BLaER1 (cell line): Measurements from ENCODE around the gene CRKL.
"Not testable (repeated sequence)": the region's sequence is repeated elsewhere in the genome, so short reads cannot be mapped to it uniquely, and the experiment has no call there.

Source experiments
- H3K27ac ChIP-seq: shearing (Covaris generic); formaldehyde crosslinking; 2 replicates; pipeline ENCODE4 v1.8.1; 2022
- H3K27me3 ChIP-seq: shearing (Covaris generic); formaldehyde crosslinking; 2 replicates; pipeline ENCODE4 v1.8.1; 2022
- H3K36me3 ChIP-seq: shearing (Covaris generic); formaldehyde crosslinking; 2 replicates; pipeline ENCODE4 v1.8.1; 2022
- H3K4me1 ChIP-seq: shearing (Covaris generic); formaldehyde crosslinking; 2 replicates; pipeline ENCODE4 v1.8.1; 2022
- H3K4me2 ChIP-seq: shearing (Covaris generic); formaldehyde crosslinking; 2 replicates; pipeline ENCODE4 v1.8.1; 2022
- H3K4me3 ChIP-seq: shearing (Covaris generic); formaldehyde crosslinking; 2 replicates; pipeline ENCODE4 v1.8.1; 2022
- H3K9ac ChIP-seq: shearing (Covaris generic); formaldehyde crosslinking; 2 replicates; pipeline ENCODE4 v1.8.1; 2022
- H3K9me3 ChIP-seq: shearing (Covaris generic); formaldehyde crosslinking; 2 replicates; pipeline ENCODE4 v1.8.1; 2022
- H4K20me1 ChIP-seq: shearing (Covaris generic); formaldehyde crosslinking; 2 replicates; pipeline ENCODE4 v1.8.1; 2022
- Cebpa-rat ChIP-seq: shearing (Covaris generic); IDR thresholded peaks from 2 replicates; pipeline ENCODE4 v1.8.1; 2022

The CRKL gene

GRCh38 chr22:20899827-20900423 is 17.3 kb upstream of the CRKL start:
- H3K27me3 ChIP-seq, result no peaks in the 10 kb centered on the region
- H3K27ac ChIP-seq, result no peak overlapping the region
- H3K9me3 ChIP-seq, result no peaks in the 10 kb centered on the region
- H3K4me1 ChIP-seq, result 0 out of 2 replicates have a peak, but pooled peaks cover 7% of the 10 kb centered on the region
- TF ChIP-seq Cebpa-rat, result no peak
- no peak overlapping the region for H3K4me3 ChIP-seq
- H4K20me1 ChIP-seq, result no peaks in the 10 kb centered on the region
- no peak overlapping the region for H3K9ac ChIP-seq
- H3K36me3 ChIP-seq, result no peaks in the 10 kb centered on the region
- no peak overlapping the region for H3K4me2 ChIP-seq

- H3K27me3 ChIP-seq, H3K36me3 ChIP-seq, H3K4me3 ChIP-seq, H3K9me3 ChIP-seq, H3K9ac ChIP-seq, H4K20me1 ChIP-seq, H3K4me2 ChIP-seq, H3K4me1 ChIP-seq, H3K27ac ChIP-seq: not testable (repeated sequence)
These were observed 15.8 kb upstream of the CRKL start for GRCh38 chr22:20901093-20902033.

GRCh38 chr22:20903093-20903492 is 14.1 kb upstream of the CRKL start:
- Histone ChIP-seq H3K9ac (no peak overlapping the region), H4K20me1 (no peaks in the 10 kb centered on the region), H3K4me3 (no peak overlapping the region), H3K4me1 (no peaks in the 10 kb centered on the region), H3K27ac (no peak overlapping the region), H3K36me3 (no peaks in the 10 kb centered on the region), H3K9me3 (no peaks in the 10 kb centered on the region), H3K27me3 (no peaks in the 10 kb centered on the region), H3K4me2 (no peak overlapping the region)
- TF ChIP-seq Cebpa-rat, result no peak

GRCh38 chr22:20904008-20904979 is 12.9 kb upstream of the CRKL start:
- Histone ChIP-seq H3K9me3 (no peaks in the 10 kb centered on the region), H4K20me1 (no peaks in the 10 kb centered on the region), H3K9ac (no peak overlapping the region), H3K27me3 (no peaks in the 10 kb centered on the region), H3K36me3 (no peaks in the 10 kb centered on the region), H3K4me1 (no peaks in the 10 kb centered on the region), H3K27ac (no peak overlapping the region), H3K4me2 (no peak overlapping the region), H3K4me3 (no peak overlapping the region)
- no peak for TF ChIP-seq Cebpa-rat

GRCh38 chr22:20904980-20905355 is 12.2 kb upstream of the CRKL start:
- Histone ChIP-seq H3K27me3 (no peaks in the 10 kb centered on the region), H3K4me1 (no peaks in the 10 kb centered on the region), H3K4me3 (no peak overlapping the region), H3K4me2 (no peak overlapping the region), H4K20me1 (no peaks in the 10 kb centered on the region), H3K36me3 (no peaks in the 10 kb centered on the region), H3K9ac (no peak overlapping the region), H3K27ac (no peak overlapping the region), H3K9me3 (no peaks in the 10 kb centered on the region)
- TF ChIP-seq Cebpa-rat, result no peak

- no peak for TF ChIP-seq Cebpa-rat
- H4K20me1 ChIP-seq, result no peaks in the 10 kb centered on the region
- H3K27ac ChIP-seq, result no peak overlapping the region
- H3K36me3 ChIP-seq, result no peaks in the 10 kb centered on the region
- no peaks in the 10 kb centered on the region for H3K27me3 ChIP-seq
- H3K9ac ChIP-seq, result no peak overlapping the region
- no peak overlapping the region for H3K4me3 ChIP-seq
- H3K4me1 ChIP-seq, result no peaks in the 10 kb centered on the region
- H3K4me2 ChIP-seq, result no peak overlapping the region
- no peaks in the 10 kb centered on the region for H3K9me3 ChIP-seq
These were observed 11.5 kb upstream of the CRKL start for GRCh38 chr22:20905415-20906386.

- Histone ChIP-seq H3K36me3 (no peaks in the 10 kb centered on the region), H3K4me2 (no peak overlapping the region), H3K27me3 (no peaks in the 10 kb centered on the region), H3K27ac (no peak overlapping the region), H3K4me1 (no peaks in the 10 kb centered on the region), H3K9me3 (no peaks in the 10 kb centered on the region), H4K20me1 (no peaks in the 10 kb centered on the region), H3K4me3 (no peak overlapping the region), H3K9ac (no peak overlapping the region)
- TF ChIP-seq Cebpa-rat, result no peak
These were observed 10.8 kb upstream of the CRKL start for GRCh38 chr22:20906387-20906767.

- H3K9ac ChIP-seq, H4K20me1 ChIP-seq, H3K27ac ChIP-seq, H3K36me3 ChIP-seq, H3K4me2 ChIP-seq, H3K27me3 ChIP-seq, H3K9me3 ChIP-seq, H3K4me1 ChIP-seq, H3K4me3 ChIP-seq: not testable (repeated sequence)
These were observed 8.5 kb upstream of the CRKL start for GRCh38 chr22:20908717-20909116.
